PC-9 (cell line): Measurements from ENCODE around the gene SNAI3. TPM values are rescaled to one million over a fixed set of nuclear protein-coding genes. Genes with fewer than 3 reads are reported as not detected.

Experiments used
- BruUV-seq: library from RNA; stranded (reverse); fragments of 400-500 nt; replicated peaks from 2 replicates; lab custom pipeline; 2021; lab: Mats Ljungman, UMichigan
- CTCF ChIA-PET: fragments of 300-600 bp; sonication (Branson Sonifier 250); formaldehyde crosslinking; loops from one replicate; lab custom pipeline; 2022; ENCODE audit warnings: antibody characterized with exemption; lab: Charles Lee
- POLR2A ChIA-PET: fragments of 300-600 bp; sonication (Branson Sonifier 250); formaldehyde crosslinking; loops from one replicate; lab custom pipeline; 2022; ENCODE audit warnings: antibody characterized with exemption; ENCODE audit not compliant: unreplicated experiment; lab: Charles Lee
- DNase-seq, 2 experiments: peaks; one replicate each; pipeline versions ENCODE4 v3.0.0 to v3.0.0-alpha.2; 2015 to 2022; ENCODE audit warnings: mixed read lengths in 1 of 2
- H2AFZ ChIP-seq: fragments of 200-600 bp; sonication (generic); 2 replicates; pipeline ENCODE4 v1.8.1; 2017; ENCODE audit warnings: antibody characterized with exemption
- H3F3A ChIP-seq: fragments of 200-600 bp; sonication (generic); 2 replicates; pipeline ENCODE4 v1.8.1; 2017; ENCODE audit warnings: antibody characterized with exemption, mild to moderate bottlenecking, low read depth; ENCODE audit not compliant: insufficient read depth
- H3K27ac ChIP-seq: fragments of 200-600 bp; sonication (generic); 2 replicates; pipeline ENCODE4 v1.6.1; 2016; ENCODE audit warnings: mixed run types
- H3K27me3 ChIP-seq: fragments of 200-600 bp; sonication (generic); 2 replicates; pipeline ENCODE4 v1.6.1; 2016; ENCODE audit warnings: low read depth, mixed run types; ENCODE audit not compliant: insufficient read depth
- H3K36me3 ChIP-seq: fragments of 200-600 bp; sonication (generic); 2 replicates; pipeline ENCODE4 v1.6.1; 2016; ENCODE audit warnings: low read depth, mixed run types
- H3K4me1 ChIP-seq: fragments of 200-600 bp; sonication (generic); replicated peaks from 2 replicates; pipeline ENCODE4 v1.6.1; 2016; ENCODE audit warnings: mixed run types; ENCODE audit not compliant: insufficient read depth
- H3K4me2 ChIP-seq: fragments of 200-600 bp; sonication (generic); 2 replicates; pipeline ENCODE4 v1.6.1; 2017; ENCODE audit warnings: mixed run types
- H3K4me3 ChIP-seq: fragments of 200-600 bp; sonication (generic); 2 replicates; pipeline ENCODE4 v1.6.1; 2016; ENCODE audit warnings: mixed run types
- H3K79me2 ChIP-seq: fragments of 200-600 bp; sonication (generic); 2 replicates; pipeline ENCODE4 v1.6.1; 2017; ENCODE audit warnings: low read depth, mixed run types
- H3K9me2 ChIP-seq: fragments of 200-600 bp; sonication (generic); 2 replicates; pipeline ENCODE4 v1.8.1; 2017; ENCODE audit warnings: mild to moderate bottlenecking; ENCODE audit not compliant: insufficient read depth
- H3K9me3 ChIP-seq: fragments of 200-600 bp; sonication (generic); 2 replicates; pipeline ENCODE4 v1.8.1; 2016; ENCODE audit warnings: low read depth; ENCODE audit not compliant: insufficient read depth
- H4K20me1 ChIP-seq: fragments of 200-600 bp; sonication (generic); 2 replicates; pipeline ENCODE4 v1.8.1; 2017; ENCODE audit not compliant: insufficient read depth
- CTCF ChIP-seq: fragments of 200-600 bp; sonication (generic); conservative IDR thresholded peaks from 2 replicates; pipeline ENCODE4 v1.6.1; 2017; ENCODE audit warnings: mixed run types, antibody characterized with exemption, mild to moderate bottlenecking, moderate library complexity
- EZH2 ChIP-seq: fragments of 200-600 bp; sonication (generic); IDR thresholded peaks from 2 replicates; pipeline ENCODE4 v1.8.0; 2017; ENCODE audit warnings: antibody characterized with exemption, low read depth
- intact Hi-C: fragments of 100-400 bp; cut with micrococcal nuclease; formaldehyde crosslinking; loops from one replicate; pipeline ENCODE4 v1.10.0; 2022; ENCODE audit not compliant: unreplicated experiment
- total RNA-seq: library from RNA; stranded (reverse); gene quantifications from 2 replicates; pipeline ENCODE4 v1.2.3, GENCODE V29; 2021

SNAI3 gene
- total RNA-seq, 1 experiment from 2014 or later = 1.3 TPM

- Histone ChIP-seq H3K9me3 (no peaks in the 10 kb centered on the region), H3K4me3 (no peak overlapping the region), H3K9me2 (no peaks in the 10 kb centered on the region), H3K27me3 (no peaks in the 10 kb centered on the region), H3F3A (peaks cover 17% of the 10 kb centered on the region; the same call in 1 of the 2 replicates), H3K4me2 (no peak overlapping the region), H3K27ac (no peak overlapping the region), H3K36me3 (no peaks in the 10 kb centered on the region), H2AFZ (no peak overlapping the region), H3K79me2 (no peaks in the 10 kb centered on the region), H3K4me1 (peaks cover 22% of the 10 kb centered on the region), H4K20me1 (no peaks in the 10 kb centered on the region; the same call in 1 of the 2 replicates)
- intact Hi-C loops = loop anchor here (10.0 kb wide), 1 partner anchor 227 kb away; the partner anchor contains the start of gene ZFPM1
- no peak for DNase-seq
- TF ChIP-seq EZH2 = no peak
- BruUV-seq = no TSS peak
- CTCF ChIA-PET = interaction anchor here (0.6 kb wide), 1 partner anchor 371 kb away, joined by 5 read pairs; no protein-coding TSS in a partner anchor
- POLR2A ChIA-PET = no interaction called here
Measured at GRCh38 chr16:88681709-88682451, 4.4 kb downstream of the SNAI3 start.

GRCh38 chr16:88681084-88681680, 5.1 kb downstream of the SNAI3 start:
- Histone ChIP-seq H3K9me3 (no peaks in the 10 kb centered on the region), H3K4me2 (no peak overlapping the region), H2AFZ (no peak overlapping the region), H3K27me3 (no peaks in the 10 kb centered on the region), H4K20me1 (no peaks in the 10 kb centered on the region; the same call in 1 of the 2 replicates), H3K27ac (no peak overlapping the region), H3F3A (peaks cover 11% of the 10 kb centered on the region; the same call in 1 of the 2 replicates), H3K9me2 (no peaks in the 10 kb centered on the region), H3K4me1 (peaks cover 22% of the 10 kb centered on the region), H3K79me2 (no peaks in the 10 kb centered on the region), H3K4me3 (no peak overlapping the region), H3K36me3 (no peaks in the 10 kb centered on the region)
- no TSS peak for BruUV-seq
- TF ChIP-seq CTCF (peak; percentile 57), EZH2 (no peak)
- CTCF ChIA-PET = interaction anchor here (0.6 kb wide), 1 partner anchor 371 kb away, joined by 5 read pairs; no protein-coding TSS in a partner anchor
- intact Hi-C loops = loop anchor here (10.0 kb wide), 1 partner anchor 226 kb away; the partner anchor contains the start of gene ZFPM1
- POLR2A ChIA-PET = no interaction called here
- DNase-seq = peak; percentile 36 to 40

GRCh38 chr16:88680554-88681083, 5.7 kb downstream of the SNAI3 start:
- Histone ChIP-seq H3K4me1 (peaks cover 20% of the 10 kb centered on the region), H3K36me3 (no peaks in the 10 kb centered on the region), H3F3A (peaks cover 9% of the 10 kb centered on the region; the same call in 1 of the 2 replicates), H4K20me1 (no peaks in the 10 kb centered on the region; the same call in 1 of the 2 replicates), H3K4me3 (no peak overlapping the region), H3K27ac (no peak overlapping the region), H3K79me2 (no peaks in the 10 kb centered on the region), H2AFZ (no peak overlapping the region), H3K4me2 (no peak overlapping the region), H3K9me2 (no peaks in the 10 kb centered on the region), H3K9me3 (no peaks in the 10 kb centered on the region), H3K27me3 (no peaks in the 10 kb centered on the region)
- BruUV-seq = no TSS peak
- intact Hi-C loops = loop anchor here (10.0 kb wide), 1 partner anchor 226 kb away; the partner anchor contains the start of gene ZFPM1
- CTCF ChIA-PET = no interaction called here
- no peak for DNase-seq
- TF ChIP-seq CTCF = no peak
- no peak for TF ChIP-seq EZH2
- POLR2A ChIA-PET = interaction anchor here (0.6 kb wide), 1 partner anchor 25 kb away, joined by 8 read pairs; no protein-coding TSS in a partner anchor
